CD1c-positive myeloid dendritic cell (primary cell): ENCODE measurements around the gene F11R.
"Not testable (repeated sequence)": the region's sequence is repeated elsewhere in the genome, so short reads cannot be mapped to it uniquely, and the experiment has no call there.

Experiments
- DNase-seq: peaks from one replicate; pipeline ENCODE4 v3.0.0-alpha.2; 2016; ENCODE audit errors: extremely low spot score

F11R gene

GRCh38 chr1:161020509-161021164, at the start of gene F11R:
TSS of gene F11R (minus strand) at chr1:161021152. CDS start at chr1:161021073, 79 bp downstream.
- peak; percentile 64 for DNase-seq

GRCh38 chr1:161069731-161070270, 48.8 kb upstream of the F11R start, which contains the start of gene ARHGAP30:
TSS of gene ARHGAP30 (minus strand) at chr1:161069891. CDS start at chr1:161069624, 267 bp downstream.
- DNase-seq, result peak; percentile 86

GRCh38 chr1:161069241-161069640, 48.3 kb upstream of the F11R start:
- no peak for DNase-seq

- DNase-seq, result peak; percentile 88
Observed at GRCh38 chr1:161068306-161069234, 47.6 kb upstream of the F11R start.

GRCh38 chr1:161066694-161067093, 45.7 kb upstream of the F11R start:
- no peak for DNase-seq

- DNase-seq, result not testable (repeated sequence)
Observed at GRCh38 chr1:161065681-161066080, 44.7 kb upstream of the F11R start.

- not testable (repeated sequence) for DNase-seq
Observed at GRCh38 chr1:161063936-161064335, 43.0 kb upstream of the F11R start.

GRCh38 chr1:161061419-161061818, 40.5 kb upstream of the F11R start:
- DNase-seq, result no peak

GRCh38 chr1:161059293-161059692, 38.3 kb upstream of the F11R start:
- no peak for DNase-seq

- DNase-seq, result no peak
Observed at GRCh38 chr1:161054805-161055204, 33.9 kb upstream of the F11R start.

- no peak for DNase-seq
Observed at GRCh38 chr1:161054232-161054631, 33.3 kb upstream of the F11R start.

GRCh38 chr1:161052899-161053298, 31.9 kb upstream of the F11R start:
- no peak for DNase-seq

GRCh38 chr1:161051219-161051618, 30.3 kb upstream of the F11R start:
- no peak for DNase-seq

- DNase-seq, result no peak
Observed at GRCh38 chr1:161048949-161049722, 28.2 kb upstream of the F11R start.

- DNase-seq, result no peak
Observed at GRCh38 chr1:161047436-161048420, 26.8 kb upstream of the F11R start.

GRCh38 chr1:161046605-161047228, 25.8 kb upstream of the F11R start:
- peak; percentile 89 for DNase-seq

GRCh38 chr1:161045736-161046604, 25.0 kb upstream of the F11R start, which contains the start of gene USF1:
TSS of gene USF1 (minus strand) at chr1:161045977. CDS start at chr1:161043275, 2,702 bp downstream.
- DNase-seq, result peak; percentile 98

GRCh38 chr1:161044908-161045735, 24.2 kb upstream of the F11R start:
- peak; percentile 93 for DNase-seq
